IPS DF 4.7 (cell line): ENCODE measurements around the gene AKAP8L.

Experiments
- DNase-seq: peaks from one replicate; pipeline ENCODE4 v3.0.0-alpha.2; 2013; ENCODE audit warnings: low spot score; ENCODE audit errors: extremely low read depth

Gene AKAP8L

GRCh38 chr19:15449620-15450527 lies 31.1 kb upstream of the AKAP8L start, which contains the start of gene WIZ:
WIZ (minus strand) TSS chr19:15449956; CDS start chr19:15448307, 1,649 bp downstream.
- no peak for DNase-seq

- no peak for DNase-seq
Observed at GRCh38 chr19:15448778-15449619, 30.2 kb upstream of the AKAP8L start.

GRCh38 chr19:15448044-15448777 lies 29.4 kb upstream of the AKAP8L start:
- no peak for DNase-seq

- no peak for DNase-seq
Observed at GRCh38 chr19:15447057-15447456, 28.3 kb upstream of the AKAP8L start.

GRCh38 chr19:15445807-15446376 lies 27.1 kb upstream of the AKAP8L start:
- DNase-seq = no peak

GRCh38 chr19:15445227-15445605 lies 26.4 kb upstream of the AKAP8L start:
- no peak for DNase-seq

- DNase-seq = no peak
Observed at GRCh38 chr19:15444505-15445226, 25.9 kb upstream of the AKAP8L start.

- no peak for DNase-seq
Observed at GRCh38 chr19:15443838-15444237, 25.1 kb upstream of the AKAP8L start.

- no peak for DNase-seq
Observed at GRCh38 chr19:15443325-15443724, 24.5 kb upstream of the AKAP8L start.

- no peak for DNase-seq
Observed at GRCh38 chr19:15442142-15442920, 23.5 kb upstream of the AKAP8L start.

- no peak for DNase-seq
Observed at GRCh38 chr19:15441317-15441716, 22.5 kb upstream of the AKAP8L start.

- no peak for DNase-seq
Observed at GRCh38 chr19:15439821-15440641, 21.2 kb upstream of the AKAP8L start.

GRCh38 chr19:15439078-15439799 lies 20.5 kb upstream of the AKAP8L start:
- DNase-seq = no peak

- DNase-seq = no peak
Observed at GRCh38 chr19:15438577-15438976, 19.8 kb upstream of the AKAP8L start.

- DNase-seq = no peak
Observed at GRCh38 chr19:15438124-15438496, 19.3 kb upstream of the AKAP8L start.

GRCh38 chr19:15437355-15438123 lies 18.8 kb upstream of the AKAP8L start:
- DNase-seq = no peak

- no peak for DNase-seq
Observed at GRCh38 chr19:15436826-15437110, 18.0 kb upstream of the AKAP8L start.
